HG03378 (cell line): ENCODE measurements around the gene MS4A15.

Experiments
- ATAC-seq: cut with Tn5 transposase; IDR thresholded peaks from one replicate; pipeline ENCODE4 v1.9.1; 2021; ENCODE audit warnings: mild to moderate bottlenecking, moderate library complexity; ENCODE audit not compliant: unreplicated experiment

The MS4A15 gene

GRCh38 chr11:60776167-60776566, 19.5 kb downstream of the MS4A15 start:
- no peak for ATAC-seq

- ATAC-seq = no peak
Measured at GRCh38 chr11:60777106-60777505, 20.4 kb downstream of the MS4A15 start.

GRCh38 chr11:60777572-60777971, 20.9 kb downstream of the MS4A15 start:
- no peak for ATAC-seq

- ATAC-seq = no peak
Measured at GRCh38 chr11:60780065-60780464, 23.4 kb downstream of the MS4A15 start.

GRCh38 chr11:60780774-60781173, 24.1 kb downstream of the MS4A15 start:
- no peak for ATAC-seq

GRCh38 chr11:60781286-60781980, 24.8 kb downstream of the MS4A15 start:
- no peak for ATAC-seq

- no peak for ATAC-seq
Measured at GRCh38 chr11:60781981-60782316, 25.3 kb downstream of the MS4A15 start.

GRCh38 chr11:60782393-60783140, 25.9 kb downstream of the MS4A15 start:
- ATAC-seq = no peak

- ATAC-seq = no peak
Measured at GRCh38 chr11:60783141-60783484, 26.4 kb downstream of the MS4A15 start.

- ATAC-seq = no peak
Measured at GRCh38 chr11:60783911-60784310, 27.2 kb downstream of the MS4A15 start.

- no peak for ATAC-seq
Measured at GRCh38 chr11:60785136-60785535, 28.5 kb downstream of the MS4A15 start, which contains the start of gene MS4A10. Gene MS4A10, plus strand, starts transcription at chr11:60785333. Its CDS starts 5,003 bp downstream, at chr11:60790336.

GRCh38 chr11:60785806-60786361, 29.2 kb downstream of the MS4A15 start:
- no peak for ATAC-seq

- no peak for ATAC-seq
Measured at GRCh38 chr11:60786811-60787567, 30.3 kb downstream of the MS4A15 start.

- ATAC-seq = no peak
Measured at GRCh38 chr11:60788401-60789125, 31.9 kb downstream of the MS4A15 start.

- ATAC-seq = no peak
Measured at GRCh38 chr11:60790726-60791125, 34.1 kb downstream of the MS4A15 start.

GRCh38 chr11:60791153-60791933, 34.7 kb downstream of the MS4A15 start:
- no peak for ATAC-seq

GRCh38 chr11:60792521-60792920, 35.9 kb downstream of the MS4A15 start:
- ATAC-seq = no peak

GRCh38 chr11:60795291-60795690, 38.6 kb downstream of the MS4A15 start:
- ATAC-seq = no peak

- no peak for ATAC-seq
Measured at GRCh38 chr11:60797846-60798630, 41.4 kb downstream of the MS4A15 start.
